Right ventricle myocardium superior (tissue), 1 donor: ENCODE measurements around the gene COPB2. TPM values are rescaled to one million over a fixed set of nuclear protein-coding genes. Genes with fewer than 3 reads are reported as not detected.
A peak's percentile ranks its signal among the peaks of the same experiment; 100 is the strongest.
"Not testable (repeated sequence)": the region's sequence is repeated elsewhere in the genome, so short reads cannot be mapped to it uniquely, and the experiment has no call there.

Experiments used
- ATAC-seq: fragments of 200-7000 bp; cut with Tn5 transposase; one replicate; pipeline ENCODE4 v1.9.1; 2020; ENCODE audit warnings: mild to moderate bottlenecking; ENCODE audit not compliant: poor library complexity
- DNase-seq: peaks from one replicate; pipeline ENCODE4 v3.0.0-alpha.2; 2020
- intact Hi-C: fragments of 100-400 bp; cut with DNase I; formaldehyde crosslinking; loops from one replicate; pipeline ENCODE4 v1.11.2; 2022
- total RNA-seq: library from RNA; stranded (reverse); fragmentation: NEBNext Ultra II Directional; extraction: Animal tissue kit (Norgen Biotek cat#: 25700); gene quantifications from one replicate; pipeline ENCODE4 v1.2.1, GENCODE V29; 2021
- donor health status: DM: no; HTN: yes; CAD: no; lungs with severe emphysema.

The COPB2 gene
- total RNA-seq, 1 donor from 2014 or later = 53.1 TPM

GRCh38 chr3:139339219-139339906 lies 50.1 kb downstream of the COPB2 start:
- DNase-seq (no peak), ATAC-seq (no peak)
- intact Hi-C loops = no loop called here

DNA sequence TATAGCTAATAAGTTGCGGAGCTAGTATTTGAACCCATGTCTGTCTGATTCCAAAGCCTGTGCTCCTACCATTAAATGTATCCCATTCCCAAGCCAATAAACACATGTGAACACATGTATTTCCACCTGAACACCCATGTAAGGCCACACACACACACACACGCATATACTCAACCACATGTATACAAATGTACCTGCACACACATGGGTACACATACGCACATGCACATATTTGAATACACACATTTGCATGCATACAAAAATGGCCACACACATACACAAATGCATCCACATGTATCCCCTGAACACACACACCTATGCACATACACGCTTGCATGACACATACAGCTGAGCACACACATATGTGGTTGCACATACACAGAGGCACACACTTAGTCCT lies 51.0 kb downstream of the COPB2 start:
- no peak for DNase-seq
- intact Hi-C loops = no loop called here
- no peak for ATAC-seq

- intact Hi-C loops, ATAC-seq, DNase-seq: not testable (repeated sequence)
Observed at GRCh38 chr3:139334675-139335074, 54.8 kb downstream of the COPB2 start.

DNA sequence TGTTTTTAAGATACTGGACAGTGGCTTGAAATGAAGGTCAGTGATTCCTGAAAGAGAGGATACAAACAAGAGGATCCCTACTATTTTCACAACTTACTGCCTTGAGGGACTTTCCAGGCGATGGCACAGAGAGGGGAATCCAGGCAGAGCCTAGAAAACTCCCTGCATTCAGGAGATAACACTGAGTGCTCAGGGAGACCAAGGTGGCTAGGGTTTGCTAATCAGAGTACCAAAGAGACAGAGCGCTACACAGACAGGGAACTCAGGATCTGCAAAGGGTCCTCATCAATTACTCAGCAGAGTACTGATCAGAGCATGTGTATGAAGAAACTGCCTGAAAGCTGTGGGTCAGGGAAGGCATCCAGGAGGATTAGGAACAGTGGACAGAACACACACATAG lies 57.4 kb downstream of the COPB2 start:
- ATAC-seq (no peak), DNase-seq (no peak)
- intact Hi-C loops = no loop called here

GRCh38 chr3:139329364-139329850 lies 60.0 kb downstream of the COPB2 start:
- intact Hi-C loops = loop anchor here (2.0 to 5.0 kb wide), 2 partner anchors 219 to 392 kb away; no protein-coding TSS in a partner anchor
- DNase-seq (peak; percentile 93), ATAC-seq (peak; percentile 99)

- intact Hi-C loops = loop anchor here (2.0 to 5.0 kb wide), 2 partner anchors 218 to 391 kb away; no protein-coding TSS in a partner anchor
- DNase-seq (no peak), ATAC-seq (no peak)
Observed at GRCh38 chr3:139328356-139328755, 61.1 kb downstream of the COPB2 start.

DNA sequence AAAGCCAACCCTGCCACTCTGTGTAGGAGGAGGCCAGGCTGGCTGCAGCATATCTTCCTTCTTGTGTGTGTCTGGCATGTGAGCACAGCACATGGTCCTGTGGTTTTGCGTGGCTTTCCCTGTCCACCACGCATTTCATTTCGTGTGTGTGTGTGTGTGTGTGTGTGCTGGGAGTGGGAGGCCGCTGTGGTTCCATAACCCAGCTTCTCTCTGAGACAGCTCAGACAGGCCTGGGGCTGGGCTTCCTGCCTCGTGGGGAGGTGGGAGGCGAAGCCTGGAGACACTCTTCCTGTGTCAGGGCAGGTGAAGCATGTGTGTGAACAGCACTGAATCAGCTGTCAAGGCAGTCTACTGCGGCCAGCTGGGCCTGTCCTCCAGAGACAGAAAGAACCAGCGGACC lies 61.6 kb downstream of the COPB2 start:
- intact Hi-C loops = loop anchor here (2.0 to 5.0 kb wide), 2 partner anchors 217 to 391 kb away; no protein-coding TSS in a partner anchor
- no peak for ATAC-seq
- no peak for DNase-seq

GRCh38 chr3:139327231-139327630 lies 62.2 kb downstream of the COPB2 start:
- ATAC-seq (no peak), DNase-seq (no peak)
- intact Hi-C loops = loop anchor here (5.0 kb wide), 1 partner anchor 390 kb away; no protein-coding TSS in a partner anchor

- ATAC-seq = no peak
- no peak for DNase-seq
- intact Hi-C loops = loop anchor here (5.0 kb wide), 1 partner anchor 389 kb away; no protein-coding TSS in a partner anchor
Observed at GRCh38 chr3:139326707-139327106, 62.7 kb downstream of the COPB2 start.

DNA sequence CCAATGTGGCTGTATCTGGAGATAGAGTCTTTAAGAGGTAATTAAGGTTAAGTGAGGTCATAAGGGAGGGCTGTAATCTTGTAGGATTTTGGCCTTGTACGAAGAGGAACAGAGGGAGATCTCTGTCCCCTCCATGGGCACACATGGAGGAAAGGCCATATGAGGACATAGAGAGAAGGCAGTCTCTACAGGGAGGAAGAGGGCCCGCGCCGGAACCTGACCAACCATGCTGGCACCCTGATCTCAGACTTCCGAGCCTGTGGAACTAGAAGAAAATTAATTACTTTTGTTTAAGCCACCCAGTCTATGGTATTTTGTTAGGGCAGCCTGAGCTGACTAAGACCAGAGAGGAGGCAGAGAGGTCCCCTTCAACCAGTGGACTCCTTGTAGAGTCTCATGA lies 63.3 kb downstream of the COPB2 start:
- DNase-seq (no peak), ATAC-seq (no peak)
- intact Hi-C loops = loop anchor here (5.0 kb wide), 1 partner anchor 389 kb away; no protein-coding TSS in a partner anchor

DNA sequence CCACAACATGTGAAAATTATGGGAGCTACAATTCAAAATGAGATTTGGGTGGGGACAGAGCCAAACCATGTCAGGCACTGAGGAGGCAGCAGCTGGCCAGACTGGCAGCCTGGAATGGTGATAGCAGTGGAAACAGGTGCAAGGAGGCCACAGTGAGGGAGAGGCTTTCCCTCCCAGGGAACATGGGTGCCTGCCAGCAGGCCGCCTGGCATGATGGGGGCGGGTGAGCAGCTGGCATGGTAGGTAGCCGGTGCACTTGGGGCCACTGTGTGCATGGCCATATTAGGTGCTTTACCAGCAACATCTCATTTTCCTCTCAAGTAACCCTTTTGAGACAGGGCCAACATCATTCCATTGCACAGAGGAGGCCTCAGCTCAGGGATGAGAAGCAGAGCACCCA lies 63.9 kb downstream of the COPB2 start:
- DNase-seq (no peak), ATAC-seq (peak; percentile 43)
- intact Hi-C loops = loop anchor here (5.0 kb wide), 1 partner anchor 388 kb away; no protein-coding TSS in a partner anchor

- intact Hi-C loops = no loop called here
- DNase-seq (no peak), ATAC-seq (no peak)
Observed at GRCh38 chr3:139324456-139324855, 65.0 kb downstream of the COPB2 start.

DNA sequence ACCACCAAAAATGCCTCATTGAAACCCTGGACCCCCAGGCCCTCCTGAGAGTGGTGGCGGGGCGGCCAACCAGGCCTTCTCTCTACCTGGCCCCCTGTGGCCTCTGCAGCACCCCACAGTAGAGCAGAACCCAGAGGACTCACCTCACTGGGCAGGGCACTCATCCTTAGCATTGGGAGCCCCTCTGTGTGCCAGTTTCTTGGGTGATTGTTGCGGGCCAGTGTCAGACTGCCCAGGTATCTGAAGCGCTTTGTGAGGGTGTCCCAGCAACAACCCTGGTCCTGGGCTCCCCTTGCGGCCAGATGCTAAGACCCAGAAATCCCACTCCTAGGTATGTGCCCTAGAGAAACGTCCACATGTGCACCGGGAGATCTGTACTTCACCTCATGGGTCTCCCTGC lies 66.3 kb downstream of the COPB2 start:
- ATAC-seq (no peak), DNase-seq (no peak)
- intact Hi-C loops = no loop called here

DNA sequence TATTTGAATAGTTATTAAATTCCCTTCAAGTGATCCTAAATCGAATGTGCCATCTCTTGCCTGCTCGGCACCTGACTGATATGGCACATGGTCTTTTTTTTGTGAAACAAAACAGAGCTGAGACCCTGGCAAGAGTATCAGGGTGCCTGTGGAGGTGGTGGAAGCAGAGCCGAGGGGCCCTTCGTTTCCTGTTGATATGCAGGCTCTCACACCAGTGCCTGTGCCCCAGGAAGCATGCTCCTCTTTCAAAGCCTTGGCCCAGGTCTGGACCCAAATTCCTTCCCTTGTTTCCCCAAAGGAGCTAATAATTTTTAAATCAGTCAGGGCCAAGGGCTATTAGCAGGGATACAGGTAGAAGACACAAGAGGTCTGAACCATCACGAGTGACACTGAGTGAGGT lies 67.1 kb downstream of the COPB2 start:
- ATAC-seq = no peak
- intact Hi-C loops = no loop called here
- DNase-seq = no peak

DNA sequence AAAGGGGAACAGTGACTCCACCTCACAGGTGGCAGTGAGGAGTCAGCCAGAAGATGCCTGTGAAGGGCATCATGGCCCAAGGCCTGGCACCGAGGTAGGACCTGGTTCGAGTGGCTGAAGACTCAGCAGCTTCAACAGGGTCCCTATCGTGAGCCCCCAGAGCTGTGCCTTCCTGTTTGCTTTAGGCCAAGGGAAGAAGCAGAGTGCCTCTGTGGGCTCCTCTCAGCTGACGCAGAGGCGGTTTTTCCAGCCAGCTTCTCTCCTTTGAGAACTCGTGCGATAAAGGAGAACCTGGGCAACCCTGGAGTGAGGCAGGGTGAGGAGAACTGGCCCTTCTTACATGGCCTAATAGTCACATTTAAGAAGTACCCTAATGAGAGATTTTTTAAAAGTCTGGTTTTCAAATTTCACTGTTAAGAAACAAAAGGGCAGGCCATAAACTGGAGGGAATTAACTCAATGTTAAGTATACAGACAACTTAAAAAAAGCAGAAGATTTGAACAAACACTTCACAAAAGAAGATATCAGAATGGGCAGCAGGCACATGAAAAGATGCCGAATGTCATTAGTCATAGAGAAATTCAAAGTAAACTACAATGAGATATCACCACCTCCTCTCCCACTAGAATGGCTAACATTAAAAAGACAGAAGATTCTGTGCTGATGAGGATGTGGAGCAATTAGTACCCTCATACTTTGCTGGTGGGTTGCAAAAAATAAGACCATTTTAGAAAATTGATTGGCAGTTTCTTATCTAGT lies 68.7 kb downstream of the COPB2 start:
- DNase-seq (no peak), ATAC-seq (no peak)
- intact Hi-C loops = no loop called here

GRCh38 chr3:139319428-139320402 lies 69.7 kb downstream of the COPB2 start:
- intact Hi-C loops = no loop called here
- ATAC-seq (no peak), DNase-seq (no peak)

GRCh38 chr3:139318826-139319225 lies 70.6 kb downstream of the COPB2 start:
- intact Hi-C loops = no loop called here
- no peak for DNase-seq
- no peak for ATAC-seq

DNA sequence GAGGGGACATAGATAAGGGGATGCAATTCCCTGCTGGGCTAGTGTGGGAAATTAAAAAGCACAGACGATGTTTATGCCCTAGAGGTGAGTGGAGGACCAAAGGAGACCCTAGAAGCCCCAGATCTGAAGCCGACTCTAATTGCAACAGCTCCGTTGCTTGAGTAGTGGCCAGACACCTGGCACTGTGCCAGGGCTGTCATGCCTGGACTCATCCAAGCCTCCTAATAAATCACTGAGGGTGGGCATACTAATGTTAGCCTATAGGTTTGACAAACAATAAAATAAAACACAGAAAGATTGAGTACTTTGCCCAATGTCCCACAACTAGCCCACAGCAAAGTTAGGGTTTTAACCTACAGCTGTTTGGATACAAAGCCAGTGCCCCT lies 71.0 kb downstream of the COPB2 start:
- ATAC-seq (no peak), DNase-seq (no peak)

More for the DNA sequence above, 71.0 kb downstream of the COPB2 start:
- intact Hi-C loops = no loop called here
